ENCODE measurements around the gene WDTC1.

DNA sequence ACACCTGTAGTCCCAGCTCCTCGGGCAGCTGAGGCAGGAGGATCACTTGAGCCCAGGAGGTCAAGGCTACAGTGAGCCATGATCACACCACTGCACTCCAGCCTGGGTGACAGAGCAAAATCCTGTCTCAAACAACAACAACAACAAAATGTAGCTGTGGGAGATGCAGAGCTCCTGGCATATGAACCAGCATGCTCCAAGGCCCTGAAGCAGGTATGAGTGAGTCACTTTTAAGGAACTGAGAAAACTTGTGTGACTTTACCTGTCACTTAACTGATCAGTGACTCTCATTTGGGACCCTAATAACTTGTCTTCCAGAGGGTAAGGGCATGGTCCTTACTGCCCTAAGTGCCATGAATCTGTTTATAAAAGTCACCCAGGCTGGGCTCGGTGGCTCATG is 68.2 kb downstream of the WDTC1 start:
- TF ChIP-seq, protein P1, sequence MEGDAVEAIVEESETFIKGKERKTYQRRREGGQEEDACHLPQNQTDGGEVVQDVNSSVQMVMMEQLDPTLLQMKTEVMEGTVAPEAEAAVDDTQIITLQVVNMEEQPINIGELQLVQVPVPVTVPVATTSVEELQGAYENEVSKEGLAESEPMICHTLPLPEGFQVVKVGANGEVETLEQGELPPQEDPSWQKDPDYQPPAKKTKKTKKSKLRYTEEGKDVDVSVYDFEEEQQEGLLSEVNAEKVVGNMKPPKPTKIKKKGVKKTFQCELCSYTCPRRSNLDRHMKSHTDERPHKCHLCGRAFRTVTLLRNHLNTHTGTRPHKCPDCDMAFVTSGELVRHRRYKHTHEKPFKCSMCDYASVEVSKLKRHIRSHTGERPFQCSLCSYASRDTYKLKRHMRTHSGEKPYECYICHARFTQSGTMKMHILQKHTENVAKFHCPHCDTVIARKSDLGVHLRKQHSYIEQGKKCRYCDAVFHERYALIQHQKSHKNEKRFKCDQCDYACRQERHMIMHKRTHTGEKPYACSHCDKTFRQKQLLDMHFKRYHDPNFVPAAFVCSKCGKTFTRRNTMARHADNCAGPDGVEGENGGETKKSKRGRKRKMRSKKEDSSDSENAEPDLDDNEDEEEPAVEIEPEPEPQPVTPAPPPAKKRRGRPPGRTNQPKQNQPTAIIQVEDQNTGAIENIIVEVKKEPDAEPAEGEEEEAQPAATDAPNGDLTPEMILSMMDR (IDR thresholded peaks at IDR 0.05), result no peak
- TF ChIP-seq POLR2A (IDR thresholded peaks at IDR 0.05), result no peak

All from right lobe of liver (tissue), 4 donors.